ENCODE measurements around the gene DNAJC27.
A peak's percentile ranks its signal among the peaks of the same experiment; 100 is the strongest.

DNAJC27 gene

DNA sequence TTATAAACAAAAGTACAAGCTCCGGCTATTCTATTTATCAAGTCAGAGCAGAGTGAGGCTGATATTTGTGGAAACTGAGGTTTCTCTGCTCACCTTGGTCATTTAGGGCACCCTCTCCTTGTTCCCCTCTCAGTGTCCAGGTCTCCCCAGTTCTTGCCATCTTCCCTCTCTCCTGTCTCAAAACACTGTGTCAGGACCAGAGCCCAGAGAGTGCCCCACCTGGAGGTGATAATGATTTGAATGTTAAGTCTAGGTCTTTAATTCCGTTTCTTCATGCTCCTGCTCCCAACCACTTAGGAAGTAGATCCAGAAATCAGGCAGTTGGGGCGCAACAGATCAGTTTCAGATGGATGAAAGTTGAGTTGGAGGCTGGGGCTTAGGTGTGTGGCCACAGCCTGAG is 42.5 kb downstream of the DNAJC27 start:
- DNase-seq (no peak), ATAC-seq (replicated peaks) (no peak)
- Mint-ChIP-seq H3K27ac (no peak overlapping the region), H3K27me3 (no peaks in the 10 kb centered on the region), H3K36me3 (ENCODE audit: insufficient read depth) (peaks cover 2% of the 10 kb centered on the region), H3K9me3 (no peaks in the 10 kb centered on the region), H3K4me3 (no peak overlapping the region), H3K4me1 (ENCODE audit: low read depth in 2 of 2) (peaks cover 5 to 7% of the 10 kb centered on the region in 2 donors)

- Mint-ChIP-seq H3K9me3 (no peaks in the 10 kb centered on the region), H3K4me3 (no peak overlapping the region), H3K27me3 (no peaks in the 10 kb centered on the region), H3K36me3 (ENCODE audit: insufficient read depth) (peaks cover 2% of the 10 kb centered on the region), H3K4me1 (ENCODE audit: low read depth in 2 of 2) (peaks cover 5 to 7% of the 10 kb centered on the region in 2 donors), H3K27ac (no peak overlapping the region)
- ATAC-seq (replicated peaks) (no peak), DNase-seq (no peak)
These were observed 43.7 kb downstream of the DNAJC27 start for GRCh38 chr2:24928036-24928435.

DNA sequence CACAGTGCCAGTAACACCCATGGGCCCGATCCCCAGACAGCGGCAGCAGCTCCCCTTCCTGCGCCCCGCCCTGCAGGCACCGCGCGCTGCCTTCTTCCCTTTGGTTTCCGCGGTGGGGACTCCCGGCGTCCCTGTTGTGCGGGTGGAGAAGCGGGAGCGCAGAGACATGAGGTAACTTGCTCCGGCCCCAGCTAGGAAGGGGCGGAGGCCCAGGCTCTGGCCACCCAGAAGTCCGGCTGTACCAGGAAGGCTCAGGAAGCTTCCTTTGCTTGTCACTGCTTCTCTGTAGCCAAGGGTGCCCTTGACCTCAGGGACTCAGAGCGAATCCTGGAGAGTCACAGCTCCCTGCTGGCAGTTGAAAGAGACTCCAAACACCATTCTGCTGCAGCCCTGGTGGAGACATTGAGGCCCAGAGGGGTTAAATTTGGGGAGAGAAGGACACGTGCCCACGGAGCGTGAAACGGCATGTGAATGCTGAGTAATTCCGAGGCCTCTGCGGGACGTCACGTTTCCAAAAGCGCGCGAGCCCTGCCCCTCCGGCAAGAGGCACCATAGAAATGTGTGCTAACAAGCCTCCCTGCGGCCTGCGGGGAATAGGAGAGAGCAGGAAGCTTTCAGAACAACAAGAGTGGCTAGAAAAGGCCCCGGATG is 45.0 kb downstream of the DNAJC27 start:
- H3K27me3 Mint-ChIP-seq, result no peaks in the 10 kb centered on the region
- ATAC-seq (replicated peaks), result peak; percentile 76
- no peak overlapping the region for H3K4me3 Mint-ChIP-seq
- H3K9me3 Mint-ChIP-seq, result no peaks in the 10 kb centered on the region
- DNase-seq, result peak in 2 of 3 experiments; percentile 27
- peaks cover 2% of the 10 kb centered on the region for H3K36me3 Mint-ChIP-seq (ENCODE audit: insufficient read depth)
- peaks cover 5 to 7% of the 10 kb centered on the region in 2 donors for H3K4me1 Mint-ChIP-seq (ENCODE audit: low read depth in 2 of 2)
- H3K27ac Mint-ChIP-seq, result no peak overlapping the region

DNA sequence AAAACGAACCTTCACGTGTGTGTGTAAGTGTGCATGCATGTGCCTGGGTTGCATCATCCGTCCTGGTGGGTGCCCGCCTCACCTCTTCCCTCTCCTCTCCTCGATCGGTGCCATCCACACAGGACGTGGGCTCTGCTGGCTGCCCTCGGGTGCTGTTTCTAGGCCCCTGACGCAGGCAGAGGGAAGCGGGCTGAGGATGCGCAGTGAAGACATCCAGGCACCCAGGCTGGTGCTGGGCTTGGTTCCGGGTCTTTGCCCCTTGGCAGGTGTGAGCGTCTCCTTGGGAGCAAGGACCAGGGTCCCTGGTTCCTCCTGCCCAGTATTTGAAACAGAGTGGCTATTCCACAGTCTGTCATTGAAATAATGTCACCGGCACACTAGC is 45.5 kb downstream of the DNAJC27 start:
- Mint-ChIP-seq H3K4me3 (no peak overlapping the region), H3K27ac (no peak overlapping the region), H3K36me3 (ENCODE audit: insufficient read depth) (peaks cover 5% of the 10 kb centered on the region), H3K27me3 (no peaks in the 10 kb centered on the region), H3K9me3 (no peaks in the 10 kb centered on the region), H3K4me1 (ENCODE audit: low read depth in 2 of 2) (peaks cover 5 to 7% of the 10 kb centered on the region in 2 donors)
- ATAC-seq (replicated peaks) (peak; percentile 18), DNase-seq (no peak)

DNA sequence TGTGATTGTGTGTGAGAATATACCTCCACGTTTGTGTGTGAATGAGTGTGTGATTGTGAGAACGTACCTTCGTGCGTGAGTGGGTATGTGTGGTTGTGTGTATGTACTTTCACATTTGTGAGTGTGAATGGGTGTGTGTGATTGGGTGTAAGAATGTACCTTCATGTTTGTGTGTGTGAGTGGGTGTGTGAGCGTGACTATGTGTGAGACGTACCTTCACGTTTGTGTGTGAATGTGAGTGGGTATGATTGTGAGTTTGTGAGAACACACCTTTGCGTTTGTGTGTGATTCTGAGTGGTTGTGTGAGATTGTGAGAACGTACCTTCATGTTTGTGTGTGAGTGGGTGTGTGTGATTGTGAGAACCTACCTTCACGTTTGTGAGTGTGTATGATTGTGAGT is 45.9 kb downstream of the DNAJC27 start:
- H3K27me3 Mint-ChIP-seq, result no peaks in the 10 kb centered on the region
- no peak overlapping the region for H3K4me3 Mint-ChIP-seq
- DNase-seq, result no peak
- peaks cover 7% of the 10 kb centered on the region in 2 donors for H3K4me1 Mint-ChIP-seq (ENCODE audit: low read depth in 2 of 2)
- peaks cover 5% of the 10 kb centered on the region for H3K36me3 Mint-ChIP-seq (ENCODE audit: insufficient read depth)
- no peak for ATAC-seq (replicated peaks)
- no peaks in the 10 kb centered on the region for H3K9me3 Mint-ChIP-seq
- no peak overlapping the region for H3K27ac Mint-ChIP-seq

GRCh38 chr2:24924732-24925131 is 47.0 kb downstream of the DNAJC27 start:
- Mint-ChIP-seq H3K9me3 (no peaks in the 10 kb centered on the region), H3K4me3 (peak overlapping the region in 1 of 2 donors; percentile 7), H3K27me3 (no peaks in the 10 kb centered on the region), H3K27ac (no peak overlapping the region), H3K4me1 (ENCODE audit: low read depth in 2 of 2) (peaks cover 7% of the 10 kb centered on the region in 2 donors), H3K36me3 (ENCODE audit: insufficient read depth) (peaks cover 4% of the 10 kb centered on the region)
- ATAC-seq (replicated peaks) (no peak), DNase-seq (no peak)

DNA sequence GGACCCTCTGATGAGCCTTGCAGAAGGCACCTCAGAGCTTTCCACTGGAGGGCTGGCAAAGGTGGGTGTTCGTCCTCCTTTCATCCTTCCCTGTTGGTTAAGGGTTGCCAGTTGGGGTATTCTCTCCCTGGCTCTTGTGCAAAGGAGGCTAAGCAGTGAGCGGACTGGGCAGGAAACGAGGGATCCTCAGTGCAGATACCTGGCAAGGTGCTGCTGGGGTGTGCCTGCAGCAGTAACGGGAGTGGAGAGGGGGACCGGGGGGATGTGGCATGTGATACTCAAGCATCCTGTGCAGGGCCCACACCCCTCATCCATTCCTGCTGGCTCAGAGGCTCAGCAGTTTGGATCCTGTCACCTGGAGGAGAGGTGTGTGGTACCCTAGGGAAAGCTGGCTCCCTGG is 47.5 kb downstream of the DNAJC27 start:
- no peaks in the 10 kb centered on the region for H3K9me3 Mint-ChIP-seq
- H3K36me3 Mint-ChIP-seq (ENCODE audit: insufficient read depth), result peaks cover 5% of the 10 kb centered on the region
- H3K4me3 Mint-ChIP-seq, result peak overlapping the region in 1 of 2 donors; percentile 7
- ATAC-seq (replicated peaks), result no peak
- no peak for DNase-seq
- peaks cover 8 to 9% of the 10 kb centered on the region in 2 donors for H3K4me1 Mint-ChIP-seq (ENCODE audit: low read depth in 2 of 2)
- H3K27ac Mint-ChIP-seq, result no peak overlapping the region
- no peaks in the 10 kb centered on the region for H3K27me3 Mint-ChIP-seq

- Mint-ChIP-seq H3K4me3 (no peak overlapping the region), H3K27ac (no peak overlapping the region), H3K9me3 (no peaks in the 10 kb centered on the region), H3K27me3 (no peaks in the 10 kb centered on the region), H3K4me1 (ENCODE audit: low read depth in 2 of 2) (peaks cover 17 to 19% of the 10 kb centered on the region in 2 donors), H3K36me3 (ENCODE audit: insufficient read depth) (peaks cover 8% of the 10 kb centered on the region)
- no peak for ATAC-seq (replicated peaks)
- DNase-seq, result no peak
These were observed 48.6 kb downstream of the DNAJC27 start for GRCh38 chr2:24923106-24923505.

- Mint-ChIP-seq H3K4me3 (no peak overlapping the region), H3K36me3 (ENCODE audit: insufficient read depth) (peaks cover 8% of the 10 kb centered on the region), H3K27ac (no peak overlapping the region), H3K9me3 (no peaks in the 10 kb centered on the region), H3K4me1 (ENCODE audit: low read depth in 2 of 2) (peaks cover 23 to 24% of the 10 kb centered on the region in 2 donors), H3K27me3 (no peaks in the 10 kb centered on the region)
- DNase-seq (no peak), ATAC-seq (replicated peaks) (no peak)
These were observed 49.2 kb downstream of the DNAJC27 start for GRCh38 chr2:24922556-24922955.

GRCh38 chr2:24920809-24921441 is 50.8 kb downstream of the DNAJC27 start:
- no peaks in the 10 kb centered on the region for H3K9me3 Mint-ChIP-seq
- H3K4me1 Mint-ChIP-seq (ENCODE audit: low read depth in 2 of 2), result peaks cover 30% of the 10 kb centered on the region in 2 donors
- peak overlapping the region; percentile 29 to 50 for H3K27ac Mint-ChIP-seq
- DNase-seq, result no peak
- ATAC-seq (replicated peaks), result no peak
- no peaks in the 10 kb centered on the region for H3K27me3 Mint-ChIP-seq
- H3K36me3 Mint-ChIP-seq (ENCODE audit: insufficient read depth), result peaks cover 8% of the 10 kb centered on the region
- peak overlapping the region; percentile 71 to 73 for H3K4me3 Mint-ChIP-seq

DNA sequence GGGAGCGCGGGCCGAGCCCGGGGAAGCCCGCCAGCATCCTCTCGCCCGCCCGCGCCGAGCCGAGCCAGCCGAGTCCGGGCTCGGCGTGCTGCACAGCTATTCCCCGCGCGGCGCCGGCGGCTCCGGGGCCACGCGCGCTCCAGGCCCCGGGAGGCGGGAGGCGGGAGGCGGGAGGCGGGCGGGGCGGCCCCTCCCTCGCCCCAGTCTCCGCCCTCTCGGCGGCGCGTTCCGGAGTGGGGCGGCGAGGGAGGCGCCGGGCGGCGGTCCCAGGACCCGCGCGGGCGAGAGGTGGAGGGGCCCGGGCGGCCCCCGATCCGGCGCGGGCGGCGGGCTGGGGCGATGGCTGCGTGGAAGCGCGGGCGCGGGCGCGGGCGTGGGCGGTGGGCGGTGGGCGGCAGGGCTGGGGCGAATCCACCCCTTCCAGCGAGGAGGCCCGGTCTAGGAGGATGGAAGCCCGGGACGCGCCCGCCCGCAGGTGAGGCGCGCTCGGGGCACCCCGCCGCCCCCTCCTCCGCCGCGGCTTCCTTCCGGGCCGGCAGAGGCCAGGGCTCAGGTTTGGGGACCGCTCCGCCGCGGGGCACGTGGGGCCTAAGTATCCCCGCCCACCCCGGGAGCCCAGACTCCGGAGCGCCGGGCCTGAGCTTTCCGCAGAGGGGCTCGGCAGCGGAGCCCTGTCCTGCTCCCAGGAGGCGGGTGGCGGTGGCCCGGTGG is 51.5 kb downstream of the DNAJC27 start, which contains the start of gene ADCY3:
Gene ADCY3, minus strand, starts transcription at position 140 of the 711 bp plus-strand sequence. CDS start 1,250 bp downstream, outside the sequence.
- Mint-ChIP-seq H3K27ac (peak within 1 kb of the TSS; percentile 78 to 92), H3K9me3 (no peaks in the 10 kb centered on the region), H3K27me3 (no peaks in the 10 kb centered on the region), H3K4me3 (peak within 1 kb of the TSS; percentile 82 to 91), H3K4me1 (ENCODE audit: low read depth in 2 of 2) (peaks cover 30% of the 10 kb centered on the region in 2 donors), H3K36me3 (ENCODE audit: insufficient read depth) (peaks cover 8% of the 10 kb centered on the region)
- DNase-seq, result peak; percentile 48 to 62 (median 56)
- peak; percentile 68 for ATAC-seq (replicated peaks)

DNA sequence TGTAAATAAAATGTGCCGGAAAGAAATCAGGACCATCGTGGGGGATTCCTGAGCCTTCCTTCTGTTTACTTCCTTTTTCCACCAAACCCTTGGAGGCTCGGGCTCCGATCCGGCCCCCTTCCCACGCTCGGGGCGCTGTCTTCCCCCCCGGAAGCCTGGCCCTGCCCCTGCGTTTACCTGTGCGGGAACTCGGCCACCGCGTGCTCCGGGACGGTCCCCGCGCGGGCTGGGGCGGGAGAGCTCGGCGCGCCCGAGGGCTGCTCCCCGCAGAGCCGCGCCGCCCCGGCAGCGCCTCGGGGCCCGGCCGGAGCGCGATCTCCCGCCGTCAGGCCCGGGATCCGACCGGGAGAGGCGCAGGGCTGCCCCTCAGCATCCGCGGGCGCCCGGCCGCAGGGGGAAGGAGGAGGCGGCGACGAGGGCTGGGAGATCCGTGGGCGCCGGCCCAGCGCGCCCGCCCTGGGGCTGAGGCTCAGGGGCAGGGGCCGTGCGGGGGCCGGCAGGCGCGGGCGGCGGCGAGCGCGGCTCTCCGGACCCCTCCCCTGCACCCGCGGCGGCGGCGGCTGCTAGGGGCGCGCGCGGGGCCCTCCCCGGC is 52.2 kb downstream of the DNAJC27 start:
- Mint-ChIP-seq H3K4me1 (ENCODE audit: low read depth in 2 of 2) (peaks cover 35% of the 10 kb centered on the region in 2 donors), H3K9me3 (no peaks in the 10 kb centered on the region), H3K4me3 (peak overlapping the region; percentile 82 to 91), H3K27ac (peak overlapping the region; percentile 78 to 92), H3K36me3 (ENCODE audit: insufficient read depth) (peaks cover 8% of the 10 kb centered on the region), H3K27me3 (no peaks in the 10 kb centered on the region)
- no peak for DNase-seq
- peak; percentile 18 for ATAC-seq (replicated peaks)

- DNase-seq (peak; percentile 61 to 66 (median 65)), ATAC-seq (replicated peaks) (peak; percentile 71)
- Mint-ChIP-seq H3K36me3 (ENCODE audit: insufficient read depth) (peaks cover 8% of the 10 kb centered on the region), H3K4me3 (peak overlapping the region; percentile 82 to 91), H3K27ac (peak overlapping the region; percentile 78 to 92), H3K4me1 (ENCODE audit: low read depth in 2 of 2) (peaks cover 35% of the 10 kb centered on the region in 2 donors), H3K9me3 (no peaks in the 10 kb centered on the region), H3K27me3 (no peaks in the 10 kb centered on the region)
These were observed 52.7 kb downstream of the DNAJC27 start for GRCh38 chr2:24919037-24919505.
